Stimulated activated CD4-positive, alpha-beta T cell treated with anti-CD3 and anti-CD28 coated beads, Interleukin-12 subunit alpha, Interleukin-12 subunit beta, amount 100 ng/mL, for 48 hours (primary cell): ENCODE results near the gene PUM1.
"Not testable (repeated sequence)": the region's sequence is repeated elsewhere in the genome, so short reads cannot be mapped to it uniquely, and the experiment has no call there.

Experiments
- DNase-seq, 3 donors: peaks; one replicate each; pipeline ENCODE4 v3.0.0-alpha.2; 2020; ENCODE audit warnings: low read depth in 2 of 3, low spot score in 1 of 3

PUM1 gene

DNA sequence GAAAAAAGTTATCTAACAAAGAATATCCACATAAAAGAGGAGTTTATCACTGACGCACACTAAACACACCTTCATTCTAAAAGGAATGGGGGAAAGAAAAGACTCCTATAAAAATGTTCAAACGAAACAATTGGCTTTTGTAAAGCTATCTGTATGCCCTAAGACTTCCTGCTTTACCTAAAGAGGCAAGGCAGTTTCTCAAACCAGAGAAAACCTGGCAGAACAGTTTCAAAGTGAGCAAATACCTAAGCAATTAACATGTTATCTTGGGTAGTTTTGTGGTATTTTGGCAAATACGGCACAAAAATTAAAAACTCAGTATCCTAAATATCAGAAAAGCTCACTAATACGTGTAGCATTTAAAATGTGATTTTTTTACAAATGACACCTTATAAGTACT lies 1.9 kb downstream of the PUM1 start:
- no peak for DNase-seq

- DNase-seq = no peak
Observed at GRCh38 chr1:31062867-31063380, 2.6 kb downstream of the PUM1 start.

- DNase-seq = not testable (repeated sequence)
Observed at GRCh38 chr1:31062162-31062866, 3.2 kb downstream of the PUM1 start.

DNA sequence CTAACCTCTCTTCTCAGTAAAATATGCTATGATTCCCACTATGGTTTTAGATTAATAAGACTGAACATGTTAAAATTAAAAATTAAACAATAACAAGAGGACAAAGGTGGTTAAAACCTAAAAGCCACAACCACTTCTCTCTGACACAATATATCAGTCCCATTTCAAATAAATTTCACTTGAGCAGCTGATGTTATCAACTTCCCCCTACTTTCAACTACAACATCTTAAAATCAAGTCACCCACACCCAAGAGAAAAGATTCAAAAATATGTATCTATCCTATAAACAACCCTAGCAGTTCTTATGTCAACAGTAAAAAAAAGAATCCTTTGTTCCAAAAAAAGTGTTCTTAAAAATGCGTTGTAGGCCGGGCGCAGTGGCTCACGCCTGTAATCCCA lies 7.5 kb downstream of the PUM1 start:
- no peak for DNase-seq

- no peak for DNase-seq
Observed at GRCh38 chr1:31055953-31056352, 9.6 kb downstream of the PUM1 start.

- DNase-seq = no peak
Observed at GRCh38 chr1:31055501-31055900, 10.0 kb downstream of the PUM1 start.

DNA sequence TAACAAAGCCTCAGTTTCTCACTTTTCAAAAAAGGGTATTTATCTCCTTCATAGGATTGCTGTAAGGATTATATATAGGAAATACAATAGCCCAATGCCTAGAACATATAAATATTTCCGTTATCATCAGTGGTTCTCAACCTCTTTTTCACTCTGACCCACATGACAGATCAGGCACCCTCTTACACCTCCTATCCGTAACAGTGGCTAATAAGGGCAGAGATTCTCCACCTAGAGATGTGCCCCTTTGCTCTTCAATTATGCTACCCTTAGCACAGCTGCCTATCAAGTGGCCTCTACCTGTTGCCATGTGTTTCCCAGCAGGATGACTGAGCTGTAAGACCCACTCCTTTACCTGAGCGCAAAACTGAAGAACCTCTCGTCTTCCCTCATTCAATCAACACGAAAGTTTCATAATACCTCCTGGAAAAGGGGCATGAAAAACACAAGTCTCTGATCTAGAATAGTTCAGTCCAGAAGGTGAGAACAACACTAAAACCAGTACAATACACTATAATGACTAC lies 10.5 kb downstream of the PUM1 start:
- DNase-seq = no peak

- no peak for DNase-seq
Observed at GRCh38 chr1:31054349-31054748, 11.2 kb downstream of the PUM1 start.

DNA sequence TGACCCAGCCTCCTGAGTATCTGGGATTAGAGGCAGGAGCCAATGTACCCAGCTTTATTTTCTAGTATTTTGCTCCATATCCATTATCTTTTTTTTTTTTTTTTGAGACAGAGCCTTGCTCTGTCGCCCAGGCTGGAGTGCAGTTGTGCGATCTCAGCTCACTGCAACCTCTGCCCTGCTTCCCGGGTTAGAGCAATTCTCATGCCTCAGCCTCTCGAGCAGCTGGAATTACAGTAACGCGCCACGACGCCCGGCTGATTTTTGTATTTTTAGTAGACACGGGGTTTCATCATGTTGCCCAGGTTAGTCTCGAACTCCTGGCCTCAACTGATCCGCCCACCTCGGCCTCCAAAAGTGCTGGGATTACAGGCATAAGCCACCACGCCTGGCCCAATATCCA lies 12.9 kb downstream of the PUM1 start:
- DNase-seq = not testable (repeated sequence)

- no peak for DNase-seq
Observed at GRCh38 chr1:31051611-31052010, 13.9 kb downstream of the PUM1 start.

DNA sequence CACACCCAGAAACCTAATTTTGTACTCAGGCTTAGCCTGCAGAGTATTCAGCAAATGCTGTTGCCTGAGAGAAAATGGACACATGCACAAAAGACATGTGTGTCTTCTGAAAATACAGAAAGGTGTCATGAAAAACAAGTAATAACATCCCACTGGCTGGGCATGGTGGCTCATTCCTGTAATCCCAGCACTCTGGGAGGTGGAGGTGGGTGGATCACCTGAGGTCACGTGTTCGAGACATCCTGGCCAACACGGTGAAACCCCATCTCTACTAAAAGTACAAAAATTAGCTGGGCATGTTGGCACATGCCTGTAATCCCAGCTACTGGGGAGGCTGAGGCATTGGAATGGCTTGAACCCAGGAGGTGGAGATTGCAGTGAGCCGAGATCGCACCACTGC lies 18.0 kb downstream of the PUM1 start:
- DNase-seq = not testable (repeated sequence)

- no peak for DNase-seq
Observed at GRCh38 chr1:31043631-31044030, 21.9 kb downstream of the PUM1 start.

DNA sequence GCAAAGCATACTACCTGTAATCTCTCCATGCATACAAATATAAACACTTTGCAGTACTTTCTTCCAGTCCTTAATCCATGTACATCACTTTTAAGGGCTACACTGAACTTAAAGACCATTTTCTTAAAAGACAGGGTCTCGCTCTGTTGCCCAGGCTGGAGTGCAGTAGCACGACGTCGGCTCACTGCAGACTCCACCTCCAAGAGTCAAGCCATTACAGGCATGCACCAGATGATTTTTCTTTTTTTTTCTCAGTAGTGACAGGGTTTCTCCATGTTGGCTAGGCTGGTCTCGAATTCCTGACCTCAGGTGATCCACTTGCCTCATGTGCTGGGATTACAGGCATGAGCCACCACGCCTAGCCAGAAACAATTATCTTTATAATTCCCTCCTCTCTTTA lies 22.9 kb downstream of the PUM1 start:
- DNase-seq = no peak

GRCh38 chr1:31041529-31041928 lies 24.0 kb downstream of the PUM1 start:
- DNase-seq = no peak

- no peak for DNase-seq
Observed at GRCh38 chr1:31040038-31040437, 25.5 kb downstream of the PUM1 start.

GRCh38 chr1:31038935-31039334 lies 26.6 kb downstream of the PUM1 start:
- not testable (repeated sequence) for DNase-seq

DNA sequence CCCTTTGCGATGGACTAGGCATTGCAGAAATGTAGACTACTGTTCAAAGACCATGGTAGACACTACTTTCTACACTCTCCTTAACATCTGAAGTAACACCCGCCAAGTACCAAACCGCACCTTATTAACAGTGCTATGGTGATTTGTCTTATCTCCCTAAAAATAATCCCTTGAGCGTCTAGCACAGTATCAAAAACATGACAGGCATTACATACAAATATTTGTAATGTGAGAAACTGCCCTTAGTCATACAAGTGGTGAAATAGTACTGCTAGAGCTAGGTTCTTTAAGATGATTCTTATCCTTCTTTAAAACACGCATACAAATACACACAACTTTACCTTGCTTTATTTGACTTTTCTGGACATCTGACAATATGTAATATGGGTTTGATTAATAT lies 27.2 kb downstream of the PUM1 start:
- DNase-seq = no peak

DNA sequence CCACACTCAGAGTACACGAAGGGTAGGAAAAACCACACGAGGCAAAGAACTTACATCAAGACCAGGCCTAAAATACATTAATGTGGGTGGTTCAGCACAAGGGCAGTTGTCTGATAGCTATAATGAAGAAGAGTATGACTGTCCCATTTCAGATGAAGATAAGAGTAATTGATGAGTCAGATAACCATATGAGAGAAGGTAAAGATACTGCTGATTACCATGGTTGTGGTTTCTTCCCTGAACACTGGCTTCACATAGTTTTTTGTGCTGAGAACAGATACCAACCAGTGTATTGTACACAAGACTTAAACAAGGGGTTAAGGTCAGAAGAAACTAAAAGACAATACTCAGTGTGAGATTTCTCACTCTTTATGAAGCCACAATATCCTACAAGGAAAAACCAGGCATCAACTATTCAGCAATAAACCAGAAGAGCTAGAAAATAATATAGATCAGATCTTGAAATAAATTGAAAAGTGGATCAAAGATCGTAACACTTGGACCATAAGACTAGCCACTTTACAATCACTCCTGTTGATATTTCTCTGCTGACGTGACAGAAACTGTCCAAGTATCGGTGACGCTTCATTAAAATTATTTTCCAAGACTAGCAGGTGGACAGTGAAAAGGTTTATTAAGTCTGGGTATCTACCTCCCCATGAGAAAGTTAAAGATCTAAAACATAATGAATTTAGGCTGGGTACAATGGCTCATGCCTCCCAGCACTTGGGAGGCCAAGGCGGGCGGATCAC lies 28.6 kb downstream of the PUM1 start:
- DNase-seq = no peak

GRCh38 chr1:31033598-31033997 lies 31.9 kb downstream of the PUM1 start:
- no peak for DNase-seq

- no peak for DNase-seq
Observed at GRCh38 chr1:31032266-31032665, 33.3 kb downstream of the PUM1 start.

DNA sequence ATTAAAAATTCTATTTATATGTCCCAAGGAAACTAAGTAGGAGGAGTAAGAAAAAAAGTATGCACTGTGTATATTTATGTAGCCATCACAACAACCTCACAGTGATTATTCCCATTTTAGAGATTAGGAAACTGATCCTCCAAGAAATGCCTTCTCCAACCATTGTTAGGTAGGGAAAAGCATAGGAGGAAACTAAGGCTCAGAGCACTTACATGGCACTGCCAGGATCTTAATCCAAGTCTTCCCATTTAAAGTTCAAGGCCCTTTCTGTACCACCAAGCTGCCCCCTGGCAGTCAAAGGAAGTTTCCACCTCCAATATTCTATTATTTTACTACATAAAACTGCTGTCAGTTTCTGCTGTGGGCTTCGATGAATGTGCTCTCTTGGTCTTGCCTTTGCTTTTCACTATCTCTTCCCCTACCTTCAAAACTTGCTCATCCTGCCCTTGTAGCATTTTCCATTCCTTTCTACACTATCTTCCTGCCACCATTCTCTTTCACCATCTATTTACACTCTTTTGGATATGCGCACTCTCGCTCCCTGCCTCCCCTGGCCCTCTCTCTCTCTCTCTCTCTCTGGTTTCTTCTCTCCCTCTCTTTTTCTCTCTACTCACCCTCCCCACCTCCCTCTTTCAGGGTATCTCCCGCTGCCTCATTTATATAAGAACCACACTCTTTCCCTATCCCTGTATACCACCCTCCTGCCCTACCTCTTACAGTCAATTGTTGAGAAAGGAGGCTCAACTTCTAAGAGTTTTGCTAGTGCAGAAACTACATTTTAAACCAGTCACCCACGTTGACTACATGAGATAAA lies 34.0 kb downstream of the PUM1 start:
- DNase-seq = no peak
